Measurements from ENCODE around the gene PSMG3.

Gene PSMG3

DNA sequence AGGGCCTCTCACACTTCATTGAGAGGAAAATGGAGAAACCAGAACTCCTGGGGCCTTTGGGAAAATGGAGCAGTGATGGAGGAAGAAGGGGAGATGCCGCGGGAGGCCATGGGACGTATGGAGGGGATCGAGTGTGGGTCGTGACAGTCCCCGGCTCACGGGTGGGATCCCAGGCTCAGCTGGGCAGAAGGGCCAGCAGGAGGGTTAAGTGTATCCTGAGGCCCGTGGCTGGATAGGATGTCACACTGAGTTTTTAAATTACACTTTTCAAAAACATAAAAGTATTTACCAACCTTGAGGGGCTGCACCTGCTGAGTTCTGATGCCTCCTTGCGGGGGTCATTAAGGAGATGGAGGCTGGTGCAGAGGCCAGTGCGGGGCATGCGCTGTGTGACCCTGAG is 28.0 kb upstream of the PSMG3 start (continued):
- TF ChIP-seq ZNF621 (tag by site-specific recombination; IDR thresholded peaks at IDR 0.05): no peak
- no peak for TF ChIP-seq ZNF175 (tag by site-specific recombination; IDR thresholded peaks at IDR 0.05)
- TF ChIP-seq REPIN1 (tag by site-specific recombination; IDR thresholded peaks at IDR 0.05; ENCODE audit: low read depth): no peak

DNA sequence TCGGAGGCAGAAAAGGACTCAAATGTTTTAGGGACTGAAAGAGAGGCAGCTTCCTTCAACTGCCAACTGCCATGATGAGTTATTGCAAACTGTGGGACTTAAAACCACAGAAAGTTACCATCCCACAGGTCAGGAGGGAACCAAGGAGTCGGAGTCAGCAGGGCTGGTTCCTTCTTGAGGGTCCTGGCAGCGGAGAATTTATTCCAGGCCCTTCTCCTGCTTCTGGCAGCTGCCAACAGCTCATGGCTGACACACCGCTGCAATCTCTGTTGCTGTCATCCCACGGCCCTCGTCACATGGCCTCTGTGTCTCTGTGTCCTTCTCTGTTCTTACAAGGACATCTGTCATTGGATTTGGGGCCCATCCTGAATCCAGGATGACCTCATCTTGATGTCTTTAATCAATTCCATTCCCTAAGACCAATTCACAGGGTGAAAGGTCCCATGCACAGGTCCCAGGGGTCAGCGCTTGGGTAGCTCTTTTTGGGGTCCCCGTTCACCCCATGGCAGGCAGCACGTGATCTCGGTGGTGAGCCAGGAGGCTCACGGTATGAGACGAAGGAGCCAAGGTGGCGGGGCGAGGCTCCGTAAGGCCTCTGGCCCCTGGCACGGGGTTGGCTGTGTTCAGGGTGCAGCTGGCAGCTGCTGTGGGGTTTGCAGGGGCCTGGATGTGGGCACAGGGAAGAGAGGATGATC is 27.4 kb upstream of the PSMG3 start:
- H3K9me3 ChIP-seq (ENCODE audit: control insufficient read depth, insufficient read depth, low read depth, low read length): no peaks in the 10 kb centered on the region
- H3K4me1 ChIP-seq (ENCODE audit: control insufficient read depth, insufficient read depth, low read length): no peaks in the 10 kb centered on the region
- H3K36me3 ChIP-seq (ENCODE audit: control insufficient read depth in 2 of 2, insufficient read depth in 1 of 2, low read length in 2 of 2): no peaks in the 10 kb centered on the region
- no peak overlapping the region for H3K4me3 ChIP-seq (ENCODE audit: low read depth, low read length)
- ChIA-PET POLR2A (no interaction called here), CTCF (interaction anchor here (0.6 to 0.7 kb wide), 2 partner anchors 124 to 444 kb away, joined by 3 read pairs; no protein-coding TSS in a partner anchor)
- H3K27ac ChIP-seq (ENCODE audit: extremely low read depth, low read depth, low read length): no peak overlapping the region
- TF ChIP-seq ZNF350 (tag by site-specific recombination; IDR thresholded peaks at IDR 0.05) (no peak), MEIS1 (CRISPR knock-in tag; IDR thresholded peaks at IDR 0.05; ENCODE audit: borderline replicate concordance) (no peak), YY1 (tag by site-specific recombination; IDR thresholded peaks at IDR 0.05) (no peak), GLI4 (tag by site-specific recombination; IDR thresholded peaks at IDR 0.05) (no peak), ZNF529 (tag by site-specific recombination; IDR thresholded peaks at IDR 0.05; ENCODE audit: insufficient replicate concordance) (no peak), IKZF3 (tag by site-specific recombination; IDR thresholded peaks at IDR 0.05) (no peak), ZNF785 (tag by site-specific recombination; IDR thresholded peaks at IDR 0.05) (no peak), ZNF670 (tag by site-specific recombination; IDR thresholded peaks at IDR 0.05; ENCODE audit: low read depth) (no peak), MZF1 (tag by site-specific recombination; IDR thresholded peaks at IDR 0.05; ENCODE audit: borderline replicate concordance) (no peak), ZNF664 (tag by site-specific recombination; IDR thresholded peaks at IDR 0.05) (no peak), ZNF843 (tag by site-specific recombination; IDR thresholded peaks at IDR 0.05) (no peak), ZBTB21 (tag by site-specific recombination; IDR thresholded peaks at IDR 0.05) (no peak)
- TF ChIP-seq, protein P1, sequence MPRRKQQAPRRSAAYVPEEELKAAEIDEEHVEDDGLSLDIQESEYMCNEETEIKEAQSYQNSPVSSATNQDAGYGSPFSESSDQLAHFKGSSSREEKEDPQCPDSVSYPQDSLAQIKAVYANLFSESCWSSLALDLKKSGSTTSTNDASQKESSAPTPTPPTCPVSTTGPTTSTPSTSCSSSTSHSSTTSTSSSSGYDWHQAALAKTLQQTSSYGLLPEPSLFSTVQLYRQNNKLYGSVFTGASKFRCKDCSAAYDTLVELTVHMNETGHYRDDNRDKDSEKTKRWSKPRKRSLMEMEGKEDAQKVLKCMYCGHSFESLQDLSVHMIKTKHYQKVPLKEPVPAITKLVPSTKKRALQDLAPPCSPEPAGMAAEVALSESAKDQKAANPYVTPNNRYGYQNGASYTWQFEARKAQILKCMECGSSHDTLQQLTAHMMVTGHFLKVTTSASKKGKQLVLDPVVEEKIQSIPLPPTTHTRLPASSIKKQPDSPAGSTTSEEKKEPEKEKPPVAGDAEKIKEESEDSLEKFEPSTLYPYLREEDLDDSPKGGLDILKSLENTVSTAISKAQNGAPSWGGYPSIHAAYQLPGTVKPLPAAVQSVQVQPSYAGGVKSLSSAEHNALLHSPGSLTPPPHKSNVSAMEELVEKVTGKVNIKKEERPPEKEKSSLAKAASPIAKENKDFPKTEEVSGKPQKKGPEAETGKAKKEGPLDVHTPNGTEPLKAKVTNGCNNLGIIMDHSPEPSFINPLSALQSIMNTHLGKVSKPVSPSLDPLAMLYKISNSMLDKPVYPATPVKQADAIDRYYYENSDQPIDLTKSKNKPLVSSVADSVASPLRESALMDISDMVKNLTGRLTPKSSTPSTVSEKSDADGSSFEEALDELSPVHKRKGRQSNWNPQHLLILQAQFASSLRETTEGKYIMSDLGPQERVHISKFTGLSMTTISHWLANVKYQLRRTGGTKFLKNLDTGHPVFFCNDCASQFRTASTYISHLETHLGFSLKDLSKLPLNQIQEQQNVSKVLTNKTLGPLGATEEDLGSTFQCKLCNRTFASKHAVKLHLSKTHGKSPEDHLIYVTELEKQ (tag by site-specific recombination; IDR thresholded peaks at IDR 0.05; ENCODE audit: borderline replicate concordance): no peak
- TF ChIP-seq, protein P2, sequence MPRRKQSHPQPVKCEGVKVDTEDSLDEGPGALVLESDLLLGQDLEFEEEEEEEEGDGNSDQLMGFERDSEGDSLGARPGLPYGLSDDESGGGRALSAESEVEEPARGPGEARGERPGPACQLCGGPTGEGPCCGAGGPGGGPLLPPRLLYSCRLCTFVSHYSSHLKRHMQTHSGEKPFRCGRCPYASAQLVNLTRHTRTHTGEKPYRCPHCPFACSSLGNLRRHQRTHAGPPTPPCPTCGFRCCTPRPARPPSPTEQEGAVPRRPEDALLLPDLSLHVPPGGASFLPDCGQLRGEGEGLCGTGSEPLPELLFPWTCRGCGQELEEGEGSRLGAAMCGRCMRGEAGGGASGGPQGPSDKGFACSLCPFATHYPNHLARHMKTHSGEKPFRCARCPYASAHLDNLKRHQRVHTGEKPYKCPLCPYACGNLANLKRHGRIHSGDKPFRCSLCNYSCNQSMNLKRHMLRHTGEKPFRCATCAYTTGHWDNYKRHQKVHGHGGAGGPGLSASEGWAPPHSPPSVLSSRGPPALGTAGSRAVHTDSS (tag by site-specific recombination; IDR thresholded peaks at IDR 0.05): no peak
- TF ChIP-seq, protein P3, sequence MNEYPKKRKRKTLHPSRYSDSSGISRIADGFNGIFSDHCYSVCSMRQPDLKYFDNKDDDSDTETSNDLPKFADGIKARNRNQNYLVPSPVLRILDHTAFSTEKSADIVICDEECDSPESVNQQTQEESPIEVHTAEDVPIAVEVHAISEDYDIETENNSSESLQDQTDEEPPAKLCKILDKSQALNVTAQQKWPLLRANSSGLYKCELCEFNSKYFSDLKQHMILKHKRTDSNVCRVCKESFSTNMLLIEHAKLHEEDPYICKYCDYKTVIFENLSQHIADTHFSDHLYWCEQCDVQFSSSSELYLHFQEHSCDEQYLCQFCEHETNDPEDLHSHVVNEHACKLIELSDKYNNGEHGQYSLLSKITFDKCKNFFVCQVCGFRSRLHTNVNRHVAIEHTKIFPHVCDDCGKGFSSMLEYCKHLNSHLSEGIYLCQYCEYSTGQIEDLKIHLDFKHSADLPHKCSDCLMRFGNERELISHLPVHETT (tag by site-specific recombination; IDR thresholded peaks at IDR 0.05): no peak
- TF ChIP-seq, protein P4, sequence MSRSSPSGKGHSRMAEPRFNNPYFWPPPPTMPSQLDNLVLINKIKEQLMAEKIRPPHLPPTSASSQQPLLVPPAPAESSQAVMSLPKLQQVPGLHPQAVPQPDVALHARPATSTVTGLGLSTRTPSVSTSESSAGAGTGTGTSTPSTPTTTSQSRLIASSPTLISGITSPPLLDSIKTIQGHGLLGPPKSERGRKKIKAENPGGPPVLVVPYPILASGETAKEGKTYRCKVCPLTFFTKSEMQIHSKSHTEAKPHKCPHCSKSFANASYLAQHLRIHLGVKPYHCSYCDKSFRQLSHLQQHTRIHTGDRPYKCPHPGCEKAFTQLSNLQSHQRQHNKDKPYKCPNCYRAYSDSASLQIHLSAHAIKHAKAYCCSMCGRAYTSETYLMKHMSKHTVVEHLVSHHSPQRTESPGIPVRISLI (tag by site-specific recombination; IDR thresholded peaks at IDR 0.05): no peak

Measured in HEK293 (cell line).